ENCODE measurements around the gene PFKM.

- TF ChIP-seq CTCF (IDR thresholded peaks at IDR 0.05; ENCODE audit: low read depth, low read length, poor library complexity, severe bottlenecking) (no peak), EZH2phosphoT487 (IDR thresholded peaks at IDR 0.05; ENCODE audit: borderline replicate concordance, low read length) (no peak)
These were observed 44.9 kb upstream of the PFKM start for GRCh38 chr12:48074266-48074665.

Data from DOHH2 (cell line).